HUES6 (cell line): ENCODE measurements around the gene CNN2.

Source experiments
- H3K27ac ChIP-seq: 2 replicates; pipeline ENCODE4 v1.7.0; 2013; ENCODE audit warnings: low read depth, mild to moderate bottlenecking, low read length, inconsistent platforms
- H3K27me3 ChIP-seq: 2 replicates; pipeline ENCODE4 v1.6.1; 2013; ENCODE audit warnings: low read length; ENCODE audit not compliant: control insufficient read depth, insufficient read depth
- H3K36me3 ChIP-seq: 2 replicates; pipeline ENCODE4 v1.6.1; 2013; ENCODE audit warnings: low read length; ENCODE audit not compliant: control insufficient read depth, insufficient read depth
- H3K4me1 ChIP-seq: 2 replicates; pipeline ENCODE4 v1.6.1; 2013; ENCODE audit warnings: low read length; ENCODE audit not compliant: control insufficient read depth, insufficient read depth
- H3K4me3 ChIP-seq: 2 replicates; pipeline ENCODE4 v1.5.1; 2013; ENCODE audit warnings: low read depth, low read length
- H3K9ac ChIP-seq: one replicate; pipeline ENCODE4 v1.6.1; 2013; ENCODE audit warnings: mild to moderate bottlenecking, low read length
- H3K9me3 ChIP-seq: 2 replicates; pipeline ENCODE4 v1.6.1; 2013; ENCODE audit warnings: low read depth, low read length; ENCODE audit not compliant: control insufficient read depth, insufficient read depth

The CNN2 gene

GRCh38 chr19:1082165-1082927 is 55.9 kb downstream of the CNN2 start:
- H3K9ac ChIP-seq = peak overlapping the region; percentile 67

GRCh38 chr19:1082928-1083816 is 56.8 kb downstream of the CNN2 start:
- Histone ChIP-seq H3K36me3 (peaks cover 49% of the 10 kb centered on the region), H3K27ac (no peak overlapping the region), H3K27me3 (no peaks in the 10 kb centered on the region), H3K9me3 (no peaks in the 10 kb centered on the region), H3K4me3 (peak overlapping the region; percentile 75), H3K4me1 (peaks cover 12% of the 10 kb centered on the region; the same call in 1 of the 2 replicates), H3K9ac (peak overlapping the region; percentile 67)

More at GRCh38 chr19:1082165-1082927, 55.9 kb downstream of the CNN2 start:
- Histone ChIP-seq H3K9me3 (no peaks in the 10 kb centered on the region), H3K4me3 (peak overlapping the region; percentile 75), H3K27ac (no peak overlapping the region), H3K27me3 (no peaks in the 10 kb centered on the region), H3K4me1 (peaks cover 12% of the 10 kb centered on the region; the same call in 1 of the 2 replicates), H3K36me3 (peaks cover 44% of the 10 kb centered on the region)

GRCh38 chr19:1084024-1084868 is 57.8 kb downstream of the CNN2 start:
- H3K36me3 ChIP-seq = peaks cover 60% of the 10 kb centered on the region
- peaks cover 12% of the 10 kb centered on the region; the same call in 1 of the 2 replicates for H3K4me1 ChIP-seq
- no peak overlapping the region for H3K9ac ChIP-seq
- no peak overlapping the region for H3K4me3 ChIP-seq
- H3K9me3 ChIP-seq = no peaks in the 10 kb centered on the region
- no peak overlapping the region for H3K27ac ChIP-seq
- no peaks in the 10 kb centered on the region for H3K27me3 ChIP-seq

- no peaks in the 10 kb centered on the region for H3K9me3 ChIP-seq
- H3K27me3 ChIP-seq = no peaks in the 10 kb centered on the region
- H3K4me3 ChIP-seq = no peak overlapping the region
- H3K9ac ChIP-seq = no peak overlapping the region
- no peak overlapping the region for H3K27ac ChIP-seq
- peaks cover 60% of the 10 kb centered on the region for H3K36me3 ChIP-seq
- H3K4me1 ChIP-seq = peaks cover 12% of the 10 kb centered on the region; the same call in 1 of the 2 replicates
These were observed 58.7 kb downstream of the CNN2 start for GRCh38 chr19:1085053-1085658.

GRCh38 chr19:1085676-1086442 is 59.5 kb downstream of the CNN2 start:
- Histone ChIP-seq H3K9ac (no peak overlapping the region), H3K9me3 (no peaks in the 10 kb centered on the region), H3K4me1 (peaks cover 12% of the 10 kb centered on the region; the same call in 1 of the 2 replicates), H3K27me3 (no peaks in the 10 kb centered on the region), H3K27ac (no peak overlapping the region), H3K36me3 (peaks cover 56% of the 10 kb centered on the region), H3K4me3 (no peak overlapping the region)

- Histone ChIP-seq H3K27me3 (no peaks in the 10 kb centered on the region), H3K9ac (no peak overlapping the region), H3K4me3 (no peak overlapping the region), H3K9me3 (no peaks in the 10 kb centered on the region), H3K27ac (no peak overlapping the region), H3K4me1 (peaks cover 6% of the 10 kb centered on the region; the same call in 1 of the 2 replicates), H3K36me3 (peaks cover 62% of the 10 kb centered on the region)
These were observed 60.2 kb downstream of the CNN2 start for GRCh38 chr19:1086613-1087012.

- H3K27ac ChIP-seq = no peak overlapping the region
- no peak overlapping the region for H3K9ac ChIP-seq
- no peaks in the 10 kb centered on the region for H3K9me3 ChIP-seq
- H3K27me3 ChIP-seq = no peaks in the 10 kb centered on the region
- H3K4me1 ChIP-seq = peaks cover 3% of the 10 kb centered on the region; the same call in 1 of the 2 replicates
- H3K36me3 ChIP-seq = peaks cover 71% of the 10 kb centered on the region
- no peak overlapping the region for H3K4me3 ChIP-seq
These were observed 61.5 kb downstream of the CNN2 start for GRCh38 chr19:1087813-1088415.

GRCh38 chr19:1088416-1089010 is 62.1 kb downstream of the CNN2 start:
- Histone ChIP-seq H3K4me3 (no peak overlapping the region), H3K9me3 (no peaks in the 10 kb centered on the region), H3K27me3 (no peaks in the 10 kb centered on the region), H3K9ac (no peak overlapping the region), H3K36me3 (peaks cover 76% of the 10 kb centered on the region), H3K27ac (no peak overlapping the region), H3K4me1 (no peaks in the 10 kb centered on the region)
